Fibroblast of lung (primary cell): ENCODE data around the gene ANO2.

Experiments
- CTCF ChIP-seq, 2 donors: IDR thresholded peaks in 1 of 2; conservative IDR thresholded peaks in 1 of 2; 1 replicate in 1 of 2; 2 replicates in 1 of 2; pipeline ENCODE4 v1.5.1; 2011 to 2012; ENCODE audit warnings: low read length in 2 of 2, control low read depth in 1 of 2, inconsistent platforms in 1 of 2, low read depth in 1 of 2, mild to moderate bottlenecking in 1 of 2
- EZH2 ChIP-seq: IDR thresholded peaks from 2 replicates; pipeline ENCODE4 v1.5.1; 2012; ENCODE audit warnings: low read length, control low read depth, mild to moderate bottlenecking; ENCODE audit errors: missing control alignments

- TF ChIP-seq EZH2: no peak
- TF ChIP-seq CTCF (conservative IDR thresholded peaks at IDR 0.05 in 1 of 2, IDR thresholded peaks at IDR 0.05 in 1 of 2; ENCODE audit: low read depth in 1 of 2, low read length in 2 of 2): no peak
Measured at GRCh38 chr12:5871741-5872140, 73.3 kb downstream of the ANO2 start.
